Memory B cell (primary cell): ENCODE results near the gene RDM1.

Experiments used
- ATAC-seq: fragments of 150-1000 bp; cut with Tn5 transposase; 2 replicates; pipeline ENCODE4 v1.10.0; 2021; ENCODE audit warnings: low read depth, mild to moderate bottlenecking, moderate library complexity
- DNase-seq, 2 donors: peaks; one replicate each; pipeline ENCODE4 v3.0.0; 2022; ENCODE audit warnings: low spot score in 2 of 2
- H3K27ac Mint-ChIP-seq: one replicate; pipeline ENCODE4 v1.8.0; 2022; ENCODE audit warnings: mild to moderate bottlenecking, moderate library complexity, mixed read lengths
- H3K27me3 Mint-ChIP-seq: one replicate; pipeline ENCODE4 v1.8.0; 2022; ENCODE audit warnings: mixed read lengths
- H3K36me3 Mint-ChIP-seq: one replicate; pipeline ENCODE4 v1.8.0; 2022; ENCODE audit warnings: mild to moderate bottlenecking, mixed read lengths
- H3K4me1 Mint-ChIP-seq: one replicate; pipeline ENCODE4 v1.8.0; 2022; ENCODE audit warnings: mixed read lengths
- H3K4me3 Mint-ChIP-seq: one replicate; pipeline ENCODE4 v1.8.0; 2022; ENCODE audit warnings: mild to moderate bottlenecking, moderate library complexity, mixed read lengths
- H3K9me3 Mint-ChIP-seq: one replicate; pipeline ENCODE4 v1.8.0; 2022; ENCODE audit warnings: mixed read lengths

The RDM1 gene

GRCh38 chr17:35917519-35918213 is 12.9 kb downstream of the RDM1 start:
- DNase-seq (no peak), ATAC-seq (no peak)
- Mint-ChIP-seq H3K27ac (no peak overlapping the region), H3K4me1 (no peaks in the 10 kb centered on the region), H3K4me3 (no peak overlapping the region), H3K9me3 (no peaks in the 10 kb centered on the region), H3K27me3 (no peaks in the 10 kb centered on the region), H3K36me3 (no peaks in the 10 kb centered on the region)

GRCh38 chr17:35915153-35915964 is 15.2 kb downstream of the RDM1 start:
- no peak overlapping the region for H3K27ac Mint-ChIP-seq
- no peaks in the 10 kb centered on the region for H3K4me1 Mint-ChIP-seq
- no peak overlapping the region for H3K4me3 Mint-ChIP-seq

GRCh38 chr17:35914354-35914753 is 16.2 kb downstream of the RDM1 start:
- DNase-seq (no peak), ATAC-seq (no peak)
- no peak overlapping the region for H3K27ac Mint-ChIP-seq
- H3K9me3 Mint-ChIP-seq: no peaks in the 10 kb centered on the region
- H3K4me1 Mint-ChIP-seq: no peaks in the 10 kb centered on the region
- no peak overlapping the region for H3K4me3 Mint-ChIP-seq
- H3K27me3 Mint-ChIP-seq: no peaks in the 10 kb centered on the region
- no peaks in the 10 kb centered on the region for H3K36me3 Mint-ChIP-seq

More at GRCh38 chr17:35915153-35915964, 15.2 kb downstream of the RDM1 start:
- Mint-ChIP-seq H3K27me3 (no peaks in the 10 kb centered on the region), H3K9me3 (no peaks in the 10 kb centered on the region), H3K36me3 (no peaks in the 10 kb centered on the region)
- no peak for DNase-seq
- no peak for ATAC-seq

GRCh38 chr17:35913609-35914008 is 17.0 kb downstream of the RDM1 start:
- H3K27ac Mint-ChIP-seq: no peak overlapping the region
- H3K27me3 Mint-ChIP-seq: no peaks in the 10 kb centered on the region
- no peaks in the 10 kb centered on the region for H3K4me1 Mint-ChIP-seq
- H3K4me3 Mint-ChIP-seq: no peak overlapping the region
- H3K9me3 Mint-ChIP-seq: no peaks in the 10 kb centered on the region
- ATAC-seq: no peak
- H3K36me3 Mint-ChIP-seq: no peaks in the 10 kb centered on the region
- no peak for DNase-seq

- ATAC-seq (no peak), DNase-seq (no peak)
- H3K27ac Mint-ChIP-seq: no peak overlapping the region
- H3K4me3 Mint-ChIP-seq: no peak overlapping the region
- H3K4me1 Mint-ChIP-seq: no peaks in the 10 kb centered on the region
- no peaks in the 10 kb centered on the region for H3K36me3 Mint-ChIP-seq
- H3K27me3 Mint-ChIP-seq: no peaks in the 10 kb centered on the region
- no peaks in the 10 kb centered on the region for H3K9me3 Mint-ChIP-seq
These were observed 17.6 kb downstream of the RDM1 start for GRCh38 chr17:35912942-35913341.

GRCh38 chr17:35912339-35912912 is 18.1 kb downstream of the RDM1 start:
- Mint-ChIP-seq H3K4me1 (no peaks in the 10 kb centered on the region), H3K27ac (no peak overlapping the region), H3K27me3 (no peaks in the 10 kb centered on the region), H3K36me3 (no peaks in the 10 kb centered on the region), H3K9me3 (no peaks in the 10 kb centered on the region), H3K4me3 (no peak overlapping the region)
- no peak for ATAC-seq
- no peak for DNase-seq

GRCh38 chr17:35909408-35909807 is 21.2 kb downstream of the RDM1 start:
- no peaks in the 10 kb centered on the region for H3K27me3 Mint-ChIP-seq
- H3K4me1 Mint-ChIP-seq: no peaks in the 10 kb centered on the region
- H3K36me3 Mint-ChIP-seq: no peaks in the 10 kb centered on the region
- no peak for DNase-seq
- ATAC-seq: no peak
- no peak overlapping the region for H3K4me3 Mint-ChIP-seq
- no peaks in the 10 kb centered on the region for H3K9me3 Mint-ChIP-seq
- H3K27ac Mint-ChIP-seq: no peak overlapping the region

GRCh38 chr17:35907691-35908090 is 22.9 kb downstream of the RDM1 start:
- Mint-ChIP-seq H3K9me3 (no peaks in the 10 kb centered on the region), H3K27me3 (no peaks in the 10 kb centered on the region), H3K4me3 (no peak overlapping the region), H3K4me1 (no peaks in the 10 kb centered on the region), H3K27ac (no peak overlapping the region), H3K36me3 (no peaks in the 10 kb centered on the region)
- no peak for ATAC-seq
- DNase-seq: no peak

- no peak overlapping the region for H3K4me3 Mint-ChIP-seq
- ATAC-seq (no peak), DNase-seq (no peak)
- no peaks in the 10 kb centered on the region for H3K4me1 Mint-ChIP-seq
- H3K27ac Mint-ChIP-seq: no peak overlapping the region
- H3K36me3 Mint-ChIP-seq: no peaks in the 10 kb centered on the region
- no peaks in the 10 kb centered on the region for H3K27me3 Mint-ChIP-seq
- no peaks in the 10 kb centered on the region for H3K9me3 Mint-ChIP-seq
These were observed 23.5 kb downstream of the RDM1 start for GRCh38 chr17:35906926-35907637.

- no peak overlapping the region for H3K27ac Mint-ChIP-seq
- ATAC-seq: no peak
- no peak for DNase-seq
These were observed 24.2 kb downstream of the RDM1 start for GRCh38 chr17:35906191-35906925.

GRCh38 chr17:35903451-35903850 is 27.1 kb downstream of the RDM1 start:
- no peaks in the 10 kb centered on the region for H3K4me1 Mint-ChIP-seq
- no peak overlapping the region for H3K4me3 Mint-ChIP-seq
- peaks cover 5% of the 10 kb centered on the region for H3K27me3 Mint-ChIP-seq
- ATAC-seq (no peak), DNase-seq (no peak)
- no peak overlapping the region for H3K27ac Mint-ChIP-seq
- no peaks in the 10 kb centered on the region for H3K9me3 Mint-ChIP-seq
- H3K36me3 Mint-ChIP-seq: no peaks in the 10 kb centered on the region

More at GRCh38 chr17:35906191-35906925, 24.2 kb downstream of the RDM1 start:
- Mint-ChIP-seq H3K9me3 (no peaks in the 10 kb centered on the region), H3K36me3 (no peaks in the 10 kb centered on the region), H3K27me3 (no peaks in the 10 kb centered on the region), H3K4me3 (no peak overlapping the region), H3K4me1 (no peaks in the 10 kb centered on the region)

- Mint-ChIP-seq H3K27me3 (peaks cover 5% of the 10 kb centered on the region), H3K4me1 (no peaks in the 10 kb centered on the region), H3K9me3 (no peaks in the 10 kb centered on the region), H3K36me3 (no peaks in the 10 kb centered on the region), H3K4me3 (no peak overlapping the region), H3K27ac (no peak overlapping the region)
- DNase-seq (no peak), ATAC-seq (no peak)
These were observed 28.9 kb downstream of the RDM1 start for GRCh38 chr17:35901631-35902175.

- Mint-ChIP-seq H3K4me1 (no peaks in the 10 kb centered on the region), H3K9me3 (no peaks in the 10 kb centered on the region), H3K27me3 (peaks cover 7% of the 10 kb centered on the region), H3K36me3 (no peaks in the 10 kb centered on the region), H3K4me3 (no peak overlapping the region), H3K27ac (no peak overlapping the region)
- DNase-seq: no peak
- no peak for ATAC-seq
These were observed 29.7 kb downstream of the RDM1 start for GRCh38 chr17:35900708-35901480.
